NCI-H2196 (cell line): Measurements from ENCODE around the gene AP1G1.
"Not testable (repeated sequence)": the region's sequence is repeated elsewhere in the genome, so short reads cannot be mapped to it uniquely, and the experiment has no call there.

Experiments
- DNase-seq: peaks from one replicate; lab custom pipeline; 2025; ENCODE audit not compliant: unreplicated experiment; lab: John Stamatoyannopoulos, UW

Gene AP1G1

DNA sequence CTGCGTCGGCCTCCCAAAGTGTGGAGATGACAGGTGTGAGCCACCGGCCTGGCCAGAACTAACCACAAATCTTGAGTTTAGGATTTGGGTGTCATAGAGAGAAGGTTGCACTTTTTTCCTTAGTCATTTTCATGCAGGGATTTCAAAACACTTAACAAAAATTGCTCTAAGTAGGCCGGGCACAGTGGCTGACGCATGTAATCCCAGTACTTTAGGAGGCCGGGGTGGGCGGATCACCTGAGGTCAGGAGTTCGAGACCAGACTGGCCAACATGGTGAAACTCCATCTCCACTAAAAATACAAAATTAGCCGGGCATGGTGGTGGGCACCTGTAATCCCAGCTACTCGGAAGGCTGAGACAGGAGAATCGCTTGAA lies 1.5 kb upstream of the AP1G1 start:
- not testable (repeated sequence) for DNase-seq

DNA sequence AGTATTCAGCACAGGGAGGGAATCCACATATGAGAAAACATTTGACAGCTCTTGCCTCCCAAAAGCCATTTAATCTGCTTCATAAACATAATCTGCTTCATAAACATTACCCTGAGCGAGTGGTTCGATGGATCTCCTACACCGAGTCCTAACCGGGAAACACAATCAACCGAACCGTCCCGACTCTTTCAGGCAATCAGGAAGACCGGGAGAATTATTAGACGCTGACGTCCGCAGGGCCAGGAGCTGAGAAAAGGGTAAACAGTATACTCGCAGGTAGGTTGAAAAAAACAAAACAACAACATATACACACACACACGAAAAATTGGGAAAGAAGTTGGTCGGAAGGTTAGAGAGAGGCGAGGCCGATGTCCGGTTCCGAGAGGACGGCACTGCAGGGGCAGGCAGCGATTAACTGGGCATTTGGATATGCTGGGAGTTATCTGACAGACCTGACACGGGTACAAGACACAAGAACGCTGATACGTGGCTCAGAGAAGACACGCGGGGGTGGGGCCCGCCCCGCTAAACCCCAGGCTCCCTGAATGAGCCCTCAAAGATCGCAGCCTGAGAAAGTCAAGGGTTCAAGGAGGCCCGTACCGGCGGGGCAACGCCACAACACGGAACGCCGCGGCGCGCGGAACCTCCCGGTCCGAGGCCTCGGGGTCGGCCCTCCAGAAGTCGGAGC lies 585 bp downstream of the AP1G1 start:
- no peak for DNase-seq

DNA sequence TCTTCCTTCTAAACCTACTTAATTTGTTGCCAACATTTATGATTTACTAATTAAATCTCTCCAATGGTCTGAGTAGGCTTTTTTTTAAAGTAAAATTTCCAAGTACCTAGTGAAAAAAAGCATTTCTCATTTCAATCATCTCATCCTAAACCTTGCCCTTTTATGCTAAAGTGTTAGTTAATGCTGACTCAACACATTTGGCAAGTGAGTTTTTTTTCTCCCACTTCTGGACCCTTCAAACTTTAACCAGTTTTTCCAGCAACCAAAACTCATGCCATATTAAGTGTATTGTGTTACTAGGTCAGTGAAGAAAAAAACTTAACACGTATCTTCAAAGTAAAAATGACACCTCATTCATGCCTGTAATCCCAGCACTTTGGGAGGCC lies 5.3 kb downstream of the AP1G1 start:
- DNase-seq, result no peak

DNA sequence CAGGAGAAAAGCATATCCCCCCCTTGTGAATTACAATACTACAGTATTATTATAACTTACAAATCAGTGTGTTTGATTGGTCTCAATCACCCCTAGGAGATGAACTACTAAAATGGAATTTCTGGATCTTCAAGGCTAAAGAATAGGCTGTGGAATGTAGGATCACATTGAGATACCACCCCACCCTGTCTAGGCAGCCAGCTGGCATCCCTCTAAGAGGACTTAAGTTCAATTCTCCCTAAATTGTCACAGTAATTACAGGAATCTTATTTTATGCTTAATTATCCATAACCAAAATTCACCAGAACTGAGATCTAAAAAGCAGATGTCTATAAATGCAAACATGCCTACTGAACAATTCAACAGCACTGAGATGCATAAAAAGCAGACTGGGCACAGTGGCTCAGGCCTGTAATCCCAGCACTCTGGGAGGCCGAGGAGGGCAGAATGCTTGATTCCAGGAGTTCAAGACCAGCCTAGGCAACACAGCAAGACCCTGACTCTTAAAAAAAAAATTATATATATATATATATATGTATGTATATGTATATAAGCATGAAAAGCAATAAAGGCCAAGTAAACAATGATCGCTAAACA lies 12.0 kb downstream of the AP1G1 start:
- DNase-seq, result no peak

DNA sequence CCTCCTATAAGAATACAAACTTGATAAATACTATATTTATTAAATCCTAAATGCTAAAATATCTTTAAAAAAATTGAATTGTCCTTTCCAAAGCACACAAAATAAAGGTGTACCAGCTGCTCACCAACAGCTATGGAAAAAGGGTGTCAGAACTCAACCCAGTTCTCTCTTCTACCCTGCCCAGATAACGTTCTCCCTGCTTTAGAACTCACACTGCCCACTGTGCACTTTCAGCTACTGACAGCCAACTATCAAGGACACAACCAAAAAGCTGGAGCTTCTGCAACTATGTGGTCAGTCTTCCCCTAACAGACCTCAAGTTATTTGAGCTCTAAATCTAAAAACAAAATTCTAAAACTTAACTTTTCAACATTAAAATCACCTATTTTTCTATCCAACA lies 13.7 kb downstream of the AP1G1 start:
- DNase-seq, result no peak

DNA sequence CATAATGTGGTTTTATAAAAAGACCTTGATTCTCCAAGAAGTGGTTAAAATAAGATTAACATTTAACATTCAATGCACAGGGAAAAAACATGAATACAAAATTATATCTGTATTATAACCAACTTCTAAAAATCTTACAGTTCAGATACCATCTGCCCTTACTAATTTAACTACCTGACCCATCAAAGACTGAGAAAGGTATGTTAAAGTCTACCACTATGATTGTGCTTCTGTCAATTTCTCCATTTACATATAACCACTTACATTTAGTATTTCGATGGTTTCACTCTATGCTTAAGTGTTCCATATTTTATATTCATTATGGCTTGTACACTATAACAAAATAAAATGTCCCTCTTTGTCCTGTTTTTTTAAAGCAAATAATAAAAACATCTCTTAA lies 14.6 kb downstream of the AP1G1 start:
- DNase-seq, result no peak

DNA sequence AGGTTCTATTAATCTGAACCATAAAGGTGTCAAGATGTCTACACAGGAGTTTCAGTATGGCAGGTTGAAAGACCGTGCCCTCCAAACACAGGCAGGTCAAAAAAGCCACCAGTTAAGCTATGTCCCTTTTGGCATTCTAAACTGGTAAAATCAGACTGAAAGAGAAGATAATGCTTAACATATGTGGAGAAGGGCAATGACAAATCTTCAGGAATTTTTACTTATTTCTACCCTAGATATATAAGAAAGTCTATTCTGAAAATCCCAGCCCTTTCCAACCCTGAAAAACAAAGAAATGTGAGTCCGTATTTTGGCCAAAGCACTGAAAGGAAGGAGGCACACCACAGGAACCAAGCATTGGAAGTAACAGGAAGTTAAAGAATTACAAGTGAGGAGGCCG lies 16.5 kb downstream of the AP1G1 start:
- DNase-seq, result no peak

DNA sequence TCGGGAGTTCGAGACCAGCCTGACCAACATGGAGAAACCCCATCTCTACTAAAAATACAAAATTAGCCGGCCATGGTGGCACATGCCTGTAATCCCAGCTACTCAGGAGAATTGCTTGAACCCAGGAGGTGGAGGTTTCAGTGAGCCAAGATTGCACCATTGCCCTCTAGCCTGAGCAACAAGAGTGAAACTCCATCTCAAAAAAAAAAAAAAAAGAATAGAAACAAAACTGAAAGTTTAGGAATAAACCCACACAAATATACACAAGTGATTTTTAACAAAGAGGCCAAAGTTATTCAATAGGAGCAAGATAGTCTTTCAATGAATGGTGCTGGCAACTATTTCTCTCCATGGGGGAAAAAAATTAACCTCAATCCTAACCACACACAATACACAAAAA lies 18.3 kb downstream of the AP1G1 start:
- DNase-seq, result not testable (repeated sequence)

DNA sequence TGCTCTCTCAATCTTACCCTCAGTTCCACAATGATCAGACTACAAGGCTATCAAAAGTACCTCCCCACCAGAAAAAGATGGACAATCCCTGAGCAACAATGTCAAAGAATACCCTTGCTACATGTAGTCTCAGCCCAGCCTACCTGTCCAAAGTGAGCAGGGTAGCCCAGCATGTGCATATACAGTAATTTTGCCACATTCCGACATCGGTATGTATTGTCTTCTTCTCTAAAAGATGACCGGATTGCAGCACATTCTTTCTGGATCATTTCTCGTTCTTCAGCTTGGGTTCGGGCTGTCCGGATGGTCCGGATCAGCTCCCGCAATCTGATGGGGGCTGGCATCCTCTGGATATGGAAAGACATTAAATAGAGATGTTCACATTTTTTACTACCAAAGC lies 19.5 kb downstream of the AP1G1 start:
- no peak for DNase-seq

DNA sequence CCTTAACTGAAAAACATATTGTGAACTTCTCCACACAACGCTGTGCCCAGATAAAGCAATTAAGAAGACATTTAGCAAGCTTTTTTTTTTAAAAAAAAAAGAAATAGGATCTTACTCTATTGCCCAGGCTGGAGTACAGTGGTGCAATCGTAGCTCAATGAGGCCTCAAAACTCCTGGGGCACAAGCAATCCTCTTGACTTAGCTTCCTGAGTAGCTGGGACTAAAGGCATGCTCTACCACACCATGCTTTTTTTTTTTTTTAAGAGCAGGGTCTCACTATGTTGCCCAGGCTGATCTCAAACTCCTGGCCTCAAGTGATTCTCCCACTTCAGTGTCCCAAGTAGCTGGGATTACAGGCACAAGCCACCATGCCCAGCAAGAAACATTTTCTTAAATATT lies 20.1 kb downstream of the AP1G1 start:
- no peak for DNase-seq

DNA sequence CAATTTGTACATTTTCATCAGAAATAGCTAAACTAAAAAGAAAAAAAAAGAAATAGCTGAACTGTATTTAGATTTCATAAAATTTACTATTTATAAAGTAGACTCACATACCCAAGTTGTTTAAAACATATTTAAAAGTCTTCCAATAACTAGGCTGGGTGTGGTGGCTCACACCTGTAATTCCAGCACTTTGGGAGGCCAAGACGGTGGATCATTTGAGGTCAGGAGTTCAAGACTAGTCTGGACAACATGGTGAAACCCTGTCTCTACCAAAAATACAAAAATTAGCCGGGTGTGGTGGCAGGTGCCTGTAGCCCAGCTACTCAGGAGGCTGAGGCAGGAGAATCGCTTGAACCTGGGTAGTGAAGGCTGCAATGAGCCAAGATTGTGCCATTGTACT lies 23.5 kb downstream of the AP1G1 start:
- DNase-seq, result not testable (repeated sequence)

DNA sequence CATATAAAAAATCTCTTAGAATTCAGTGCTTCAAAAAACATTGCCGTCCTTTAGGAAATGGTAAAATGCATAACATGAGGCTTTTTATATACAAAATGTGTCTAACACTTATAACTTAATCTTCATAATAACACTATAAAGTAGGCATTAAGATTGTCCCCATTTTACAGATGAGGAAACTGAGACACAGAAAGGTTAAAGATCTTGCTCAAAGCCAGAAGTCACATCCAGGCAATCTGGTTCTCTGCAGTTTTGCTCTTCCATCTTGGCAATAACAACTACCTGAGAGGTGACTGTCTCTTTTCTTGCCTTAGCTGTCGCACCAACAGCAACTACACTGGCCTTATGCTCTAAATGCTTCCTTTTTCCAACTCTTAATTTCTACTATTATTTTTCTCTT lies 24.5 kb downstream of the AP1G1 start:
- no peak for DNase-seq

DNA sequence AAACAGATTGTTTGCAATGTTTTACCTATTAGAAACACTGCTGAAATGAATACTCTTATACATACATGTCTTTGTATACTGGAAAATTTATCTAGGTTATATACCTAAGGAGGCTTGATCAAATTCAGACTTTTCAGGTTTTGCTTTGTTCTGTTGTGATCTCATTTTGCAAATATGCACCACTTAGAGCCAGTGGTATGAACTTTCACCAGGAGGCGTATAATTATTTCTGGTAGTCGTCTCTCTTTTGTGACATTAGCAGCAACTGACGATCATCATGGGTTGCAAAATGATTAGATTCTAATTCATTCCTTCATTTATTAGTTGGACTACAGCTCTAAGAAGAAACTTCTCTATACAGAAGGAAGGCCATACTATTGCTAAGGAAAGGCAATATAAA lies 26.9 kb downstream of the AP1G1 start:
- DNase-seq, result no peak

DNA sequence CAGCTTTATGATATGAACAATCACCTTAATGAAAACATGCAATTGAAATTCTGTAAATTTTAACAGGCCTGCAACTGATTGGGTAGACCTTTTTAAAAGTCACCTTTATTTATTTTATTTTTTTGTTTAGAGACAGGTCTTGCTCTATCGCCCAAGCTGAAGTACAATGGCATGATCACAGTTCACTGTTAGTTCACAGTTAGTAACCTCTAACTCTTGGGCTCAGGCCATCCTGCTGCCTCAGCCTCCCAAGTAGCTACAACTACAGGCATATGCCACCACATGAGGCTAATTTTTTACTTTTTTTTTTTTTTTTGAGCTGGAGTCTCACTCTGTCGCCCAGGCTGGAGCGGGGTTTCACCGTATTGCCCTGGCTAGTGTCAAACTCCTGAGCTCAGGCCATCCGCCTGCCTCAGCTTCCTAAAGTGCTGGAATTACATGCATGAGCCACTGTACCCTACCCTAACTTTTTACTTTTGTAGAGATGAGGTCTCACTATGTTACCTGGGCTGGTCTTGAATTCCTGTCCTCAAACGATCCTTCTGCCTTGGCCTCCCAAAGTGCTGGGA lies 28.0 kb downstream of the AP1G1 start:
- DNase-seq, result no peak

DNA sequence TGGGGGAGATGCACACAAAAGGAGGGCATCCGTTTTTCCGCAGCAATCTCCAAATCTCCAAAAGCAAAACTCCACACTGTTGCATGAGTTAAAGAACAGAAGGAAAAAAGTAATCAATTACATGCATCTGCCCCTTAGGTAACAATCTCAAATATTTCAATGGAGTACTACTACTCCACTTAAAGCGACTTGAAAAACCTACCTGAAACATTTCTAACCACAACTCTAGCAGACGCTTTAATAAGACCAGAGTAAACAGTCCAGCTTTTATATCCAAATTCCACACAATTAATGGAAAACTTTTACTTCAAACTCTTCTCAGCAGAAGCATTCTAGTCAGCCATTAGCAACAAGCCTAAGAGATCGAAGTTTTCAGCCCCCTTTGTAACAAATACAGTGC lies 29.9 kb downstream of the AP1G1 start:
- no peak for DNase-seq

DNA sequence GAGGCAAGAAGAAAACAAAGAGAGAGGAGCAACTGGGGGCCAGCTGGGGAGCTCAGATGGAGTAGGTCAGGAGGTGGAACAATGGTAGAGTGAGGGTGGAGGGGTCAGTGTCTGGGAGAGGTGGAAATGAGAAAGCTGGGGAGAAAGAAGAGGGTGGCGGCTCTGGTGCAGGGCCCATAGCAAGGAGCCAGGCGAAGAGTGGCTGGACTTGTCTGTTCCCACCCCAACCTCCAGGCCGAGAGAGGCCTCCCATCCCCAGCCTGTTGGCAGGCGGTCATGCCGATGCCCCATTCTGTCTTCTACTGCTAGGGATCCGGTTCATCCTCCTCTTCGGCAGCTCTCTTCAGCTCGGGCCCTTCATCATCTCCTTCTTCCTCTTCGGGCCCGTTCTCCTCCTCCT lies 31.3 kb downstream of the AP1G1 start:
- DNase-seq, result no peak

DNA sequence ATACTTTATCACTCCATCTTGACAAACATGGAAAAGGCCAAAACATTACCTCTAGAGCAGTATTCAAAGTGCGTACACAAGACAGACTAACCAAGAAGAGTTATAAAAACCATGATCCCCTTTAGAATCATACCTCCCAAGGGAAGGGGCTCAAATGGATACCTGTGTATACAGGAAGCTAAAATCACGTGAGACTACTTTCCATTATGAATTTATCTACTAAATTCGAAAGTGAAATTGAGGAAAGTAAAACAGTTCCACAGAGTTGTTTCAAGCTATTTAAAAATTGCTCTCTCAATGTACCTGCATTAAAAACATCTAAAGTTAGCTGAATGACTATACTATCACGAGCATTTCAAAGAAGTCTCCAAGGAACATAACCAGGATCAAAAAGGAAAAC lies 32.7 kb downstream of the AP1G1 start:
- DNase-seq, result no peak

DNA sequence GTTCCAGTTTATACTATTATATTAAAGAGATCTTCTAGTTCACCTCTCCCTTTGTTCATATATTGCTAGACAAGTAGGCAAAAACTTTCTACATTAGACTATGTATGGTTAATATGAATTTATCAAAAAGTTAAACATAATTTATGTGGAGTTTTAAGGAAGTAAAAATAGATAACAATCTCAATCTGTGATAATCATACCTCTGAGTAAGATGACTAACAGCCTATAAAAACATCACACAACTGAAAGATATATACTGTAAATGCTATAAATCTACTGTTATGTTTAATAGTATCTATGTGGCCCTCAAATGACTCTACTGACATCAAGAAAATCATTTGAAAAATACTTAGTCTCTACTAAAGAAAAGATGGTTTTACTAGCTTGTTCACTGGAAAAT lies 37.1 kb downstream of the AP1G1 start:
- no peak for DNase-seq

DNA sequence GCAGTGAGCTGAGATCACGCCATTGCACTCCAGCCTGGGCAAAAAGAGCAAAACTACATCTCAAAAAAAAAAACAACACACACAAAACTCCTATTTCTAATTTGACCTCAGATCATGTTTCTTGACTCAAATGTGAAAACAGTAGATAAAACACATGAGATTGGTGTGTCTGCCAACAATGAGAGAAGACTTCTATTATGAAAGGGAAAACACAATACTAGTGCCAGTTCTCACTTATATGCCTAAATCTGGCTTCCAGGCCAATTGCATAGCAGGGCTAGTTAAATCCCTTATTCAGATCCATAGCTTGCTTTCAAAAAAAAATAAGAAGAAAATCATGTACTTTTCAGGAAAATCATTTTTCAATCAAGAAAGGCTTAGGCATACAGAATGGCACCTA lies 39.4 kb downstream of the AP1G1 start:
- no peak for DNase-seq

DNA sequence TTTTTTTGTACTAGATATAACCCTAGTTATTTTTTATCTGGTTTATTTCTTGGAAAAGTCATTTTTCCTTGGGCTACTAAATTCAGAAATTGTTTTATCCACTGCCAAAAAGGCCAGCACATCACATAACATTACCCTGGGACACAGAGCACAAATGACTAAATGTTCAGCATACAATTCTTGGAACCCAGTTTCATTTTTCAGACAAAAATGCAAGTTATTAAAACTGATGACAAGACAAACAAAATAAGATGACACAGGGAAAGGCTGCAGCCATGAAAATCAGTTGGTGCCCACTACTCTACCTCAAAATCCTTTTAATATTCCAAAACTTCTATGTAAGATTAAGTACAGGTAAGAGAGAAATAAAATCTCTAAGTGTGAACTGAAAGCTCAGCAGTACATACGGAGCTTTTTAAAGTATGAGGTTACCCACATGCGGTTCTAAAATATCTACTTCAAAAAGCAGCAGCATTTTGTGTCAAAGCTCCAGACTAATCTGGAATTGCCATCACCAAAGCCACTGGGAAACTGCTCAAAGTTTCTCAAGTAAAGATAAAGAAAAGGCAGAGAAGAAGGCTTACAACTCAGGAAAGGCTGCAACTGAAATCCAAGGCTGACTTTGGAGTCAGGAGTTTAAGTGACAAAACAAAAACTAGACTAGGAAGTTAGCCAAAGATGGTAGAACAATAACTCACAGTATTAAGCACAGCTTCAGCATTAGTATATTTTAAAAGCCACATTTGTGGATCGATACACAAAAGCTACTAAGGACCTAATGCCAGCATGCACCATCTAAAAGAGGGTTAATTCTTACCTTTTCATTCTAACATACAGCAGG lies 41.4 kb downstream of the AP1G1 start:
- no peak for DNase-seq

DNA sequence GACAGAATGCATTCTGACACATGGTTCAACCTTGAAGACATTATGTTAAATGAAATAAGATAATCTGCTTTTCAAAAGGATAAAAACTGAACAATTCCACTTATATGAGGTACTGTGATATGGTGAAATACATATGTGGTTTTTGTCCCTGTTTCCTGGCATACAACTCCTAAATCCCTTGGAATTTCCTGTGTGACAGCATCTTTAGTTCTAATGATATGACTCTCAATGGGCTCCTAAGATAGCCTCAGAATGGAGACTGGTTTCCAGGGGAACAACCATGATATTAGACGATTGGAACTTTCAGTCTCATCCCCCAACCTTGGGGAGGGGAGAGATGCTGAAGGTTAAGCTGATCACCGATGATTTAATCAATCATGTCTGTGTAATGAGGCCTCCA lies 46.4 kb downstream of the AP1G1 start:
- DNase-seq, result no peak

DNA sequence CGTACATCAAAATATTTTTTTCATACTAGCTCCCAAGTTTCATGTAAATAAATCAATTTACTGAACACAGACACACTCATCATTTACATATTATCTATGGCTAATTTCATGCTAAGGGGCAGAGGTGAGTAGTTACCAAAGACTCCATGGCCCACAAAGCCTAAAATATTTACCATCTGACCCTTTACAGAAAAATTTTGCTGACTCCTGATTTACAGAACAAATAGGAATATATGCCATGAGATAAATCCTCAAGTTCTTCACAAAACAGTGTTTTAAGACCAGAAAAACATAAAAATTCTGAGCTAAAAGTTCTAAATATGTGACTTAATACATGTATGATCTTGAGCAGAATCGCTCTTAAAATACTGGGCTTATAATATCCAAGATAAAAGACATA lies 47.5 kb downstream of the AP1G1 start:
- no peak for DNase-seq
